Measurements from ENCODE around the gene NSG1. TPM values are rescaled to one million over a fixed set of nuclear protein-coding genes. Genes with fewer than 3 reads are reported as not detected.

The NSG1 gene
- total RNA-seq, 1 donor from 2014 or later: 10.6 TPM

DNA sequence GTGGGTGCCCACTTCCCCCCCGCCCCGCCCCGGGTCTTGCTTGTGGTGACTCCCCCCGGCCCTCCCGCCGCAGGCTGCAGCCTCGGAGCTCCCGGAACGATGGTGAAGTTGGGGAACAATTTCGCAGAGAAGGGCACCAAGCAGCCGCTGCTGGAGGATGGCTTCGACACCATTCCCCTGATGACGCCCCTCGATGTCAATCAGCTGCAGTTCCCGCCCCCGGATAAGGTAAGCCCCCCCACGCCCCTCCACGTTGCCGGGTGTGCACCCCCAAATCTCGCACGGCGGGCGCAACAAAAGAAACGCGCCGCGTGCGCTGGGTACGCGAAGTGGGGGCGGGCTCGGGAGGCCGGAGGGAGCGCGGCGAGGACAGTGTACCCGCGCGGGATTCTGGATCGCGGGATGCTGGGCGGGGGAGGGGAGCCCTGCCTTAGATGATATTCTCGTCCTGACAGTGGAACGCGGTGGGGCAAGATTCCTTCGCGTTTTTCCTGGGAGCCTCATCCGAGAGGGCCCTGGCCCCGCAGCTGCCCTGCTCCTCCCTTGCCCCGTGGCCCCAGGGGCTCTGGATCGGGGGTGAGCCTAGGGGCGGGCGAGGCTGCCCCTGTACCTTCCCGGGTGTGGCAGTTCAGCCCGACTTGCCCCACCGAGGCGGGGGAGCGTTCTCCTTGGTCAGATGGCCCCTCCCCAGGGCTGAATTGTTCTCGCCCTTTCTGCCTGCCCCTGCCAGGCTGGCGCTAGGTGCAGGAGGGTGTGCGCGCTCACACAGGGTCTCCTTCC is 819 bp downstream of the NSG1 start:
- FAIRE-seq: no peak
- peaks cover 3% of the 10 kb centered on the region for H3K4me1 ChIP-seq (ENCODE audit: insufficient read depth, low read length)
- no peaks in the 10 kb centered on the region for H3K79me2 ChIP-seq (ENCODE audit: insufficient read depth, low read length)
- no peaks in the 10 kb centered on the region for H3K36me3 ChIP-seq (ENCODE audit: insufficient read depth, low read length)
- peak overlapping the region; percentile 77 for H3K4me3 Mint-ChIP-seq (ENCODE audit: unreplicated experiment)
- no peaks in the 10 kb centered on the region for H4K20me1 ChIP-seq (ENCODE audit: insufficient read depth, low read length)
- H2AFZ ChIP-seq (ENCODE audit: low read depth, low read length): peak overlapping the region; percentile 56
- H3K27me3 Mint-ChIP-seq (ENCODE audit: low read depth, unreplicated experiment): peaks cover 66% of the 10 kb centered on the region
- peaks cover 2% of the 10 kb centered on the region for H3K9me3 Mint-ChIP-seq (ENCODE audit: unreplicated experiment)
- no peak overlapping the region for H3K4me3 ChIP-seq (ENCODE audit: insufficient read depth, low read depth, low read length)
- no peak overlapping the region for H3K9ac ChIP-seq (ENCODE audit: low read length)
- peaks cover 45% of the 10 kb centered on the region for H3K27me3 ChIP-seq (ENCODE audit: insufficient read depth, low read length)
- TF ChIP-seq EZH2 (IDR thresholded peaks at IDR 0.05; ENCODE audit: insufficient read depth, low read length): peak; percentile 90
- TF ChIP-seq, protein P1, sequence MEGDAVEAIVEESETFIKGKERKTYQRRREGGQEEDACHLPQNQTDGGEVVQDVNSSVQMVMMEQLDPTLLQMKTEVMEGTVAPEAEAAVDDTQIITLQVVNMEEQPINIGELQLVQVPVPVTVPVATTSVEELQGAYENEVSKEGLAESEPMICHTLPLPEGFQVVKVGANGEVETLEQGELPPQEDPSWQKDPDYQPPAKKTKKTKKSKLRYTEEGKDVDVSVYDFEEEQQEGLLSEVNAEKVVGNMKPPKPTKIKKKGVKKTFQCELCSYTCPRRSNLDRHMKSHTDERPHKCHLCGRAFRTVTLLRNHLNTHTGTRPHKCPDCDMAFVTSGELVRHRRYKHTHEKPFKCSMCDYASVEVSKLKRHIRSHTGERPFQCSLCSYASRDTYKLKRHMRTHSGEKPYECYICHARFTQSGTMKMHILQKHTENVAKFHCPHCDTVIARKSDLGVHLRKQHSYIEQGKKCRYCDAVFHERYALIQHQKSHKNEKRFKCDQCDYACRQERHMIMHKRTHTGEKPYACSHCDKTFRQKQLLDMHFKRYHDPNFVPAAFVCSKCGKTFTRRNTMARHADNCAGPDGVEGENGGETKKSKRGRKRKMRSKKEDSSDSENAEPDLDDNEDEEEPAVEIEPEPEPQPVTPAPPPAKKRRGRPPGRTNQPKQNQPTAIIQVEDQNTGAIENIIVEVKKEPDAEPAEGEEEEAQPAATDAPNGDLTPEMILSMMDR (IDR thresholded peaks at IDR 0.05; ENCODE audit: insufficient read depth, low read depth, low read length): no peak
- no peaks in the 10 kb centered on the region for H3K4me1 Mint-ChIP-seq (ENCODE audit: low read depth, unreplicated experiment)
- peak overlapping the region; percentile 82 for H3K4me2 ChIP-seq (ENCODE audit: low read length)
- no peak overlapping the region for H3K27ac Mint-ChIP-seq (ENCODE audit: unreplicated experiment)
- no peaks in the 10 kb centered on the region for H3K9me3 ChIP-seq (ENCODE audit: insufficient read depth, low read depth, low read length)
- peaks cover 2% of the 10 kb centered on the region for H3K36me3 Mint-ChIP-seq (ENCODE audit: low read depth, unreplicated experiment)
- no peak overlapping the region for H3K27ac ChIP-seq (ENCODE audit: low read depth, low read length)
- no peak for DNase-seq (ENCODE audit: low read depth)

DNA sequence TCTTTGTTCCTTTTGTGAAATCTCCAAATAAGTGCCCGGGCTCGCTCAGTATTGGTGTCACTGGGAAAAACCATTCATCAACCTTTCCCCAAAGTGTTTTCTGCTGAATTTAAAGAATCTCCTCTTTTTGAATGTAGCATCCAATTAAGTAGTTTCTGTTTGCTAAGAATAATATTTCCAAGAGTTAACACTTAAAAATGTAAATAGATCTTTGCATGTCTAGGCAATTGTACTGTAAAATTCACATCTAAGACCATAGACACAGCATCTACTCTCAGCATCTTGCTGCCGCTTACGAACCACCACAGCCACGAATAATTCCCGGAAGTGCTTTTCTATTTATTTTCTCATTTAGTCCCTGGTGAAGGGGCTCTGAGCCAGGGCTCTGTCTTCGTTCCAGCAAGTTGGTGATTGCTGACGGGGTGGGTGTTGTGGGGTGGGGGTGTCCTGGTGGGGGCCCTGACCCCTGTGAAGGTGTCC is 1.4 kb downstream of the NSG1 start:
- peaks cover 2% of the 10 kb centered on the region for H3K36me3 Mint-ChIP-seq (ENCODE audit: low read depth, unreplicated experiment)
- Histone ChIP-seq H3K4me1 (ENCODE audit: insufficient read depth, low read length) (peaks cover 3% of the 10 kb centered on the region), H3K4me3 (ENCODE audit: insufficient read depth, low read depth, low read length) (no peak overlapping the region), H2AFZ (ENCODE audit: low read depth, low read length) (no peak overlapping the region), H3K4me2 (ENCODE audit: low read length) (peak overlapping the region; percentile 82), H3K27me3 (ENCODE audit: insufficient read depth, low read length) (peaks cover 46% of the 10 kb centered on the region), H3K9ac (ENCODE audit: low read length) (no peak overlapping the region), H3K36me3 (ENCODE audit: insufficient read depth, low read length) (no peaks in the 10 kb centered on the region), H3K27ac (ENCODE audit: low read depth, low read length) (no peak overlapping the region), H3K79me2 (ENCODE audit: insufficient read depth, low read length) (no peaks in the 10 kb centered on the region), H3K9me3 (ENCODE audit: insufficient read depth, low read depth, low read length) (no peaks in the 10 kb centered on the region), H4K20me1 (ENCODE audit: insufficient read depth, low read length) (no peaks in the 10 kb centered on the region)
- H3K9me3 Mint-ChIP-seq (ENCODE audit: unreplicated experiment): peaks cover 2% of the 10 kb centered on the region
- no peak for FAIRE-seq
- no peaks in the 10 kb centered on the region for H3K4me1 Mint-ChIP-seq (ENCODE audit: low read depth, unreplicated experiment)
- H3K4me3 Mint-ChIP-seq (ENCODE audit: unreplicated experiment): peak overlapping the region; percentile 66
- DNase-seq (ENCODE audit: low read depth): no peak
- H3K27ac Mint-ChIP-seq (ENCODE audit: unreplicated experiment): no peak overlapping the region
- H3K27me3 Mint-ChIP-seq (ENCODE audit: low read depth, unreplicated experiment): peaks cover 66% of the 10 kb centered on the region
- TF ChIP-seq EZH2 (IDR thresholded peaks at IDR 0.05; ENCODE audit: insufficient read depth, low read length): no peak

DNA sequence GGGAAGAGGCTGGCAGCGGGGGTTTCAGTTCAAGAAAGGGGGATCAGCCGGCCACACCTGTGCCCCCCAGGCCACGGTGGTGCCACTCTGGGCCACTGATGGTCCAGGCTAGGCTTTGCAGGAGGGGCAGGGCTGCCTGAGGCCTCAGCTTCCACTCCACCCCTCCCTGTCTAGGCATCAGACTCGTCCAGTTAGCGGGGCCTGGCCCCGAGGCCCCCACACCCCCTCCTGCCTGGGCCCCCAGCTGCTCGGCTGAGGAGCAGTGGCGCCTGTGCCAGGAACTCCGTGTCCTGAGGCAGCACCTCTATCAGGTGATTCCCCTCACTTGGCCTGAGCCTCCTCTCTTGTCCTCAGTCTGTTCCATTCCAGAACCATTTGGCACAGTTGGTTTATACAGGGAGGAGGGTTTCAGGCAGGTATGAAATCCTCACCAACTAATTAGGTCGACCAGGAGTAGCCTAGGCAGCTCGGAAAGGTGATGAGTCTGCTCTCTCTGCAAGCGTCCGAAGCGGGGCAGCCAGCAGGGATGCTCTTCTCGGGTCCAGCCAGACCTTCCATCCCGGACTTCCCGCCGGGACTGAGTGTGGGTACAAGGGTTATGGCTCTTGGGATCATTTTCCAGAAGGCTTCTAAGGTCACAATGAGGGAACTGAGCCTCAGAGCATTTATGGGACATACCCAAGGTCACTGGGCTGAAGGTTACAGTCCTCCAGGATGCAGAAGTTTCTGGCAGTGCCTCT is 2.1 kb downstream of the NSG1 start:
- Histone ChIP-seq H3K27me3 (ENCODE audit: insufficient read depth, low read length) (peaks cover 48% of the 10 kb centered on the region), H4K20me1 (ENCODE audit: insufficient read depth, low read length) (no peaks in the 10 kb centered on the region), H3K4me2 (ENCODE audit: low read length) (no peak overlapping the region), H3K27ac (ENCODE audit: low read depth, low read length) (no peak overlapping the region), H3K9me3 (ENCODE audit: insufficient read depth, low read depth, low read length) (no peaks in the 10 kb centered on the region), H3K79me2 (ENCODE audit: insufficient read depth, low read length) (no peaks in the 10 kb centered on the region), H3K36me3 (ENCODE audit: insufficient read depth, low read length) (no peaks in the 10 kb centered on the region), H3K4me1 (ENCODE audit: insufficient read depth, low read length) (peaks cover 3% of the 10 kb centered on the region), H3K4me3 (ENCODE audit: insufficient read depth, low read depth, low read length) (no peak overlapping the region), H3K9ac (ENCODE audit: low read length) (no peak overlapping the region), H2AFZ (ENCODE audit: low read depth, low read length) (no peak overlapping the region)
- Mint-ChIP-seq H3K36me3 (ENCODE audit: low read depth, unreplicated experiment) (peaks cover 2% of the 10 kb centered on the region), H3K27me3 (ENCODE audit: low read depth, unreplicated experiment) (peaks cover 65% of the 10 kb centered on the region), H3K4me1 (ENCODE audit: low read depth, unreplicated experiment) (no peaks in the 10 kb centered on the region), H3K9me3 (ENCODE audit: unreplicated experiment) (peaks cover 2% of the 10 kb centered on the region), H3K4me3 (ENCODE audit: unreplicated experiment) (no peak overlapping the region), H3K27ac (ENCODE audit: unreplicated experiment) (no peak overlapping the region)
- FAIRE-seq: no peak
- DNase-seq (ENCODE audit: low read depth): no peak
- TF ChIP-seq EZH2 (IDR thresholded peaks at IDR 0.05; ENCODE audit: insufficient read depth, low read length): no peak
- TF ChIP-seq, protein P1 (IDR thresholded peaks at IDR 0.05; ENCODE audit: insufficient read depth, low read depth, low read length): no peak

Data from astrocyte (in vitro differentiated cells and primary cell).